Medulla oblongata (tissue), 1 donor: ENCODE data around the gene SUN1.
A peak's percentile ranks its signal among the peaks of the same experiment; 100 is the strongest.
"Not testable (repeated sequence)": the region's sequence is repeated elsewhere in the genome, so short reads cannot be mapped to it uniquely, and the experiment has no call there.

Experiments
- DNase-seq: peaks from one replicate; pipeline ENCODE4 v3.0.0-alpha.2; 2015; ENCODE audit errors: extremely low spot score

The SUN1 gene

GRCh38 chr7:803243-803635, 29.0 kb upstream of the SUN1 start:
- DNase-seq, result no peak

GRCh38 chr7:803796-804195, 28.5 kb upstream of the SUN1 start:
- not testable (repeated sequence) for DNase-seq

GRCh38 chr7:805261-805660, 27.0 kb upstream of the SUN1 start:
- DNase-seq, result no peak

- DNase-seq, result no peak
These were observed 16.7 kb upstream of the SUN1 start for GRCh38 chr7:815284-816216.

GRCh38 chr7:816300-816750, 16.0 kb upstream of the SUN1 start:
- DNase-seq, result peak; percentile 99

- DNase-seq, result no peak
These were observed 15.3 kb upstream of the SUN1 start for GRCh38 chr7:816751-817671.

- DNase-seq, result no peak
These were observed 14.1 kb upstream of the SUN1 start for GRCh38 chr7:818031-818699.

GRCh38 chr7:820341-820740, 11.9 kb upstream of the SUN1 start:
- no peak for DNase-seq

GRCh38 chr7:821688-822087, 10.6 kb upstream of the SUN1 start:
- no peak for DNase-seq

- DNase-seq, result no peak
These were observed 9.5 kb upstream of the SUN1 start for GRCh38 chr7:822692-823276.

- DNase-seq, result no peak
These were observed 8.6 kb upstream of the SUN1 start for GRCh38 chr7:823649-824048.

- DNase-seq, result no peak
These were observed 8.2 kb upstream of the SUN1 start for GRCh38 chr7:824081-824480.

GRCh38 chr7:824664-825063, 7.6 kb upstream of the SUN1 start:
- DNase-seq, result no peak

GRCh38 chr7:825386-825785, 6.9 kb upstream of the SUN1 start:
- DNase-seq, result no peak

GRCh38 chr7:826230-826917, 5.9 kb upstream of the SUN1 start:
- DNase-seq, result no peak

GRCh38 chr7:828793-829561, 3.3 kb upstream of the SUN1 start:
- DNase-seq, result no peak

- DNase-seq, result no peak
These were observed 2.2 kb upstream of the SUN1 start for GRCh38 chr7:830069-830468.

- DNase-seq, result peak; percentile 53
These were observed 595 bp upstream of the SUN1 start for GRCh38 chr7:831596-832166.

GRCh38 chr7:832968-833424, 720 bp downstream of the SUN1 start:
- no peak for DNase-seq
